ENCODE results near the gene TDRD3. TPM values are rescaled to one million over a fixed set of nuclear protein-coding genes. Genes with fewer than 3 reads are reported as not detected.

Gene TDRD3
- total RNA-seq, 6 donors from 2014 or later, result 16.0 to 56.4 (median 25.8) TPM

DNA sequence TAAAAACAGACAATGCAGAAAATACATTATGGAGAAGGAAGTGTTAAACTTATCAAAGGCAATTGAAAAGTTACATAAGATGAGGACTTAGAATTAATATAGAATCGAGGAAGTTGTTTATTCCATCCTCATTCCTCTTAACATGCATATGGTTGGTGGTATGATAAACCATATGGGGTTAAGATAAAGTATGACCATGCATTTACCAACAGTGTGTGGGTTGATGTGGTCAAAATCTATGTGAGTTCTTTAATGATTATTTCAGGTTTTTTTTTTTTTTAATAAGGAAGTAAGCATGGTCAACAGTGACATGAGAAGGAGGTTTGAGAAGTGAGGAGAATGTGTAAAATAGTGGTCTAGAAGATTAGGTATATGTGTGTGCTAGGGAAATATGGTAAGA is 94.5 kb downstream of the TDRD3 start:
- Histone ChIP-seq H3K27me3 (no peaks in the 10 kb centered on the region), H3K9me3 (peaks cover 0 to 4% (median 0%) of the 10 kb centered on the region in 4 donors), H3K4me3 (no peak overlapping the region), H3K27ac (no peak overlapping the region), H3K4me1 (no peaks in the 10 kb centered on the region), H3K36me3 (peaks cover 0 to 28% (median 6%) of the 10 kb centered on the region in 4 donors)
- ATAC-seq (ENCODE audit: low FRiP score in 2 of 2) (no peak), DNase-seq (no peak)
- 75 to 85% methylated on average over 1 of the region's 1 CpG for WGBS, 2 donors
- TF ChIP-seq, protein P1, sequence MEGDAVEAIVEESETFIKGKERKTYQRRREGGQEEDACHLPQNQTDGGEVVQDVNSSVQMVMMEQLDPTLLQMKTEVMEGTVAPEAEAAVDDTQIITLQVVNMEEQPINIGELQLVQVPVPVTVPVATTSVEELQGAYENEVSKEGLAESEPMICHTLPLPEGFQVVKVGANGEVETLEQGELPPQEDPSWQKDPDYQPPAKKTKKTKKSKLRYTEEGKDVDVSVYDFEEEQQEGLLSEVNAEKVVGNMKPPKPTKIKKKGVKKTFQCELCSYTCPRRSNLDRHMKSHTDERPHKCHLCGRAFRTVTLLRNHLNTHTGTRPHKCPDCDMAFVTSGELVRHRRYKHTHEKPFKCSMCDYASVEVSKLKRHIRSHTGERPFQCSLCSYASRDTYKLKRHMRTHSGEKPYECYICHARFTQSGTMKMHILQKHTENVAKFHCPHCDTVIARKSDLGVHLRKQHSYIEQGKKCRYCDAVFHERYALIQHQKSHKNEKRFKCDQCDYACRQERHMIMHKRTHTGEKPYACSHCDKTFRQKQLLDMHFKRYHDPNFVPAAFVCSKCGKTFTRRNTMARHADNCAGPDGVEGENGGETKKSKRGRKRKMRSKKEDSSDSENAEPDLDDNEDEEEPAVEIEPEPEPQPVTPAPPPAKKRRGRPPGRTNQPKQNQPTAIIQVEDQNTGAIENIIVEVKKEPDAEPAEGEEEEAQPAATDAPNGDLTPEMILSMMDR (IDR thresholded peaks at IDR 0.05), result no peak
- TF ChIP-seq EP300 (IDR thresholded peaks at IDR 0.05) (no peak), POLR2AphosphoS5 (IDR thresholded peaks at IDR 0.05) (no peak), POLR2A (IDR thresholded peaks at IDR 0.05) (no peak)

DNA sequence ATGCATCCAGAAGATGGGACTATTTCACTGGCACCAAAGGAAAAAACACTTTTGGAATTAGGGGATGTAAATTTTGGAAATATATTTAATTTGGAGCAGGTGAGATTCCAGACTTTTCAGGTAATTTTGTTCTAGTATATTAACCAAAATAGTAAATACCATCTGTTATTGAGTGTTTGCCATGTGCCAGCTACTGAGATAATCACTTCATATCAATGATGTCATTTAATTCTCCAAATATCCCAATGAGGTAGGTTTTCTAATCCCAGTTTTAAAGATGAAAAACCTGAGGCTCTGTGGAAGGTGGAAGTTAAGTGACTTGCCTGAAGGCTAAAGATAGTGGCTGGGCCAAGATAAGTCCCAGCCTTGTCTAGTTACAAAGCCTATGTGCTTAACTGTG is 95.2 kb downstream of the TDRD3 start:
- Histone ChIP-seq H3K27ac (no peak overlapping the region), H3K27me3 (no peaks in the 10 kb centered on the region), H3K4me1 (no peaks in the 10 kb centered on the region), H3K9me3 (peaks cover 0 to 4% (median 0%) of the 10 kb centered on the region in 4 donors), H3K4me3 (no peak overlapping the region), H3K36me3 (peaks cover 0 to 22% (median 6%) of the 10 kb centered on the region in 4 donors)
- no peak for TF ChIP-seq POLR2A (IDR thresholded peaks at IDR 0.05)
- no peak for TF ChIP-seq EP300 (IDR thresholded peaks at IDR 0.05)
- TF ChIP-seq, protein P1 (IDR thresholded peaks at IDR 0.05), result no peak
- TF ChIP-seq POLR2AphosphoS5 (IDR thresholded peaks at IDR 0.05), result no peak
- ATAC-seq (ENCODE audit: low FRiP score in 2 of 2), result no peak
- no peak for DNase-seq

DNA sequence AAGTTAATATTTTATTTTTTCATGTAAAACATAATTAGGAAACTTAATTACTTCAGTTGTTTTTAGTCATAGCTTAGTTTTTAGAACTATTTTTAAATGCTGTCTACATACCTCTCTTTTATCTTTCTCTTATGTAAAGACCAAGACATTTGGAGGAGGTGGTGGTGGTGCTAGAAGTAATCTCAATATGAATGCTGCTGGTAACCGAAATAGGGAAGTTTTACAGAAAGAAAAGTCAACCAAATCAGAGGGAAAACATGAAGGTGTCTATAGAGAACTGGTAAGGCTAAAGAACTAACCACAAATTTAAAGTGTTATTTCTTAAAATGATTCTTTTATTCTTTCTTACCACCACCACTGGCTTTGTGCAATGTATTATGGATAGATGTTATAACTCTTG is 97.3 kb downstream of the TDRD3 start:
- Histone ChIP-seq H3K4me1 (no peaks in the 10 kb centered on the region), H3K4me3 (no peak overlapping the region), H3K27ac (no peak overlapping the region), H3K36me3 (peaks cover 0 to 22% (median 5%) of the 10 kb centered on the region in 4 donors), H3K27me3 (no peaks in the 10 kb centered on the region), H3K9me3 (no peaks in the 10 kb centered on the region)
- TF ChIP-seq POLR2AphosphoS5 (IDR thresholded peaks at IDR 0.05) (no peak), POLR2A (IDR thresholded peaks at IDR 0.05) (no peak), EP300 (IDR thresholded peaks at IDR 0.05) (no peak)
- TF ChIP-seq, protein P1 (IDR thresholded peaks at IDR 0.05), result no peak
- ATAC-seq (ENCODE audit: low FRiP score in 2 of 2) (no peak), DNase-seq (no peak)
- 83 to 91% methylated on average over 1 of the region's 1 CpG for WGBS, 2 donors

DNA sequence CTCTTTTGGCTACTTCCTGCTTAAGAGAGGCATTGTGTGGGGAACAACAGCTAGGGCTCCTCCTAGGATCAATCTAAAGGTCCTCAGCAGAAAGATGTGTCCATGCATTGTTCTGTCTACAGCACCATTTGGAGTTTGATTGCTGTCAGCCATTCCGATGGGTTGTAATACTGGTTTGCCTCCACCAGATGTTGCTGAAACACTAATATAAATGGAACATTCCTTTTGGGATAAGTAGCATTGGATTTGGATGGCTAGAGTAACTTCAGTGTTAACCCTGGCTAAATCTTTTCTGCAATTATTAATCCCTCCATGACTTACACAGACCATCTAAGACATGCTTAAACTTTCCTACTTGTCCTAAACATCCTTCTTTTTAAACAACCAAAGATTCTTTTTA is 104.2 kb downstream of the TDRD3 start:
- 92 to 100% methylated on average over 1 of the region's 1 CpG for WGBS, 2 donors
- H3K27ac ChIP-seq, result no peak overlapping the region
- H3K27me3 ChIP-seq, result no peaks in the 10 kb centered on the region
- peaks cover 0 to 26% (median 5%) of the 10 kb centered on the region in 4 donors for H3K36me3 ChIP-seq
- ATAC-seq (ENCODE audit: low FRiP score in 2 of 2) (no peak), DNase-seq (no peak)
- H3K9me3 ChIP-seq, result peaks cover 3 to 19% (median 12%) of the 10 kb centered on the region in 4 donors
- no peak overlapping the region for H3K4me3 ChIP-seq
- no peaks in the 10 kb centered on the region for H3K4me1 ChIP-seq
- TF ChIP-seq EP300 (IDR thresholded peaks at IDR 0.05) (no peak), POLR2A (IDR thresholded peaks at IDR 0.05) (no peak)
- TF ChIP-seq, protein P1 (IDR thresholded peaks at IDR 0.05), result no peak

DNA sequence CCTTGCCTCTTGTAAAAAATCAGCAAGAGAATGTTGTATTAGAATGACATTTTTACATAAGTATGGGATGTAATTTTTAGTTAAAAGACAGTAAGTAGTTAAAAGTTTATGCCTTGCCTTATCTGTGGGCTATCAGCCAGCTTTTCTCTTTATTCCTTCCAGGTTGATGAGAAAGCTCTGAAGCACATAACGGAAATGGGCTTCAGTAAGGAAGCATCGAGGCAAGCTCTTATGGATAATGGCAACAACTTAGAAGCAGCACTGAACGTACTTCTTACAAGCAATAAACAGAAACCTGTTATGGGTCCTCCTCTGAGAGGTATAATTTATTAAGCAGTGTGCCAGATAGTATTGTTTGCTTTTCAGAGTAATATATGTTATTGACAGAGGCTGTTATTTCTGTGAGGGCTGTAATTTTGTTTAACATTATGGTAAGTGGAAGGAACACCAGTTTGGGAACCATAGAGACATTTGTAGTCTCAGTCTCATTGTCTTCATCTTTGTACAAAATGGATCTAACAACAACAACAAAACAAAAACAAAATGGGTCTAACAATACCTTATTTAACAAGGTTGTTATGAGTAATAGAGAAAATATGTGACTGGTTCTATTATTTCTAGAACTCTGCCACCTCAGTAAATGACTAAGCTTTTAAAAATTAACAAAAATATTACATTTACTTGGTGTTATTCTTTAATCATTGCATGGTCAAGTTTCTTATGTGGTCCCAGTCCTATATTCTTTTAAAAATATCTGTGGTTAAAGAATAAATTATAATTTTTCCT is 112.8 kb downstream of the TDRD3 start:
- ATAC-seq (ENCODE audit: low FRiP score in 2 of 2), result no peak

More for the DNA sequence above, 112.8 kb downstream of the TDRD3 start:
- Histone ChIP-seq H3K4me1 (no peaks in the 10 kb centered on the region), H3K36me3 (peaks cover 0 to 39% (median 4%) of the 10 kb centered on the region in 4 donors), H3K27ac (no peak overlapping the region), H3K27me3 (no peaks in the 10 kb centered on the region), H3K4me3 (no peak overlapping the region), H3K9me3 (no peaks in the 10 kb centered on the region)
- TF ChIP-seq EP300 (IDR thresholded peaks at IDR 0.05), result no peak
- no peak for TF ChIP-seq POLR2A (IDR thresholded peaks at IDR 0.05)
- TF ChIP-seq, protein P1 (IDR thresholded peaks at IDR 0.05), result no peak
- TF ChIP-seq POLR2AphosphoS5 (IDR thresholded peaks at IDR 0.05), result no peak
- no peak for DNase-seq
- 65 to 68% methylated on average over 3 of the region's 3 CpGs for WGBS, 2 donors
